MM.1S (cell line): ENCODE measurements around the gene PLCXD3.

ENCODE experiments used
- DNase-seq: peaks from one replicate; pipeline ENCODE4 v3.0.0-alpha.2; 2015
- H2AFZ ChIP-seq: fragments of 300-600 bp; sonication (generic); 2 replicates; pipeline ENCODE4 v1.6.0; 2016; ENCODE audit warnings: antibody characterized with exemption, low read length
- H3F3A ChIP-seq: fragments of 300-600 bp; sonication (generic); 2 replicates; pipeline ENCODE4 v1.6.1; 2016; ENCODE audit warnings: mild to moderate bottlenecking, antibody characterized with exemption, low read length, moderate library complexity, mixed read lengths; ENCODE audit not compliant: insufficient read depth
- H3K27ac ChIP-seq: fragments of 300-600 bp; sonication (generic); 2 replicates; pipeline ENCODE4 v1.5.1; 2016; ENCODE audit warnings: mild to moderate bottlenecking, low read length
- H3K27me3 ChIP-seq: fragments of 300-600 bp; sonication (generic); replicated peaks from 2 replicates; pipeline ENCODE4 v1.6.0; 2016; ENCODE audit warnings: low read length; ENCODE audit not compliant: insufficient read depth
- H3K36me3 ChIP-seq: fragments of 300-600 bp; sonication (generic); replicated peaks from 2 replicates; pipeline ENCODE4 v1.6.1; 2016; ENCODE audit warnings: mild to moderate bottlenecking, low read length, mixed read lengths; ENCODE audit not compliant: insufficient read depth
- H3K4me1 ChIP-seq: fragments of 300-600 bp; sonication (generic); 2 replicates; pipeline ENCODE4 v1.6.1; 2016; ENCODE audit warnings: low read length, mixed read lengths
- H3K4me2 ChIP-seq: fragments of 300-600 bp; sonication (generic); 2 replicates; pipeline ENCODE4 v1.6.0; 2016; ENCODE audit warnings: low read depth, low read length
- H3K4me3 ChIP-seq: fragments of 300-600 bp; sonication (generic); 2 replicates; pipeline ENCODE4 v1.5.1; 2016; ENCODE audit warnings: low read length, mixed read lengths
- H3K79me2 ChIP-seq: fragments of 300-600 bp; sonication (generic); 2 replicates; pipeline ENCODE4 v1.6.1; 2016; ENCODE audit warnings: mixed run types, low read length, mixed read lengths
- H3K9ac ChIP-seq: fragments of 300-600 bp; sonication (generic); 2 replicates; pipeline ENCODE4 v1.6.1; 2016; ENCODE audit warnings: low read length, mixed read lengths
- H3K9me2 ChIP-seq: fragments of 300-600 bp; sonication (generic); replicated peaks from 2 replicates; pipeline ENCODE4 v1.6.1; 2016; ENCODE audit warnings: mild to moderate bottlenecking, low read length, mixed read lengths; ENCODE audit not compliant: insufficient read depth
- H3K9me3 ChIP-seq: fragments of 300-600 bp; sonication (generic); replicated peaks from 2 replicates; pipeline ENCODE4 v1.6.1; 2016; ENCODE audit warnings: mild to moderate bottlenecking, low read length, mixed read lengths; ENCODE audit not compliant: insufficient read depth
- H4K20me1 ChIP-seq: fragments of 300-600 bp; sonication (generic); 2 replicates; pipeline ENCODE4 v1.6.1; 2016; ENCODE audit warnings: mild to moderate bottlenecking, low read length, moderate library complexity, mixed read lengths; ENCODE audit not compliant: insufficient read depth
- EZH2 ChIP-seq: fragments of 300-600 bp; sonication (generic); optimal IDR thresholded peaks from 2 replicates; pipeline ENCODE3; 2017; ENCODE audit warnings: low read depth, mild to moderate bottlenecking, antibody characterized with exemption, low read length, mixed read lengths
- EZH2phosphoT487 ChIP-seq: fragments of 300-600 bp; sonication (generic); IDR thresholded peaks from 2 replicates; pipeline ENCODE4 v1.6.1; 2018; ENCODE audit warnings: antibody characterized with exemption, low read length
- TF ChIP-seq, protein P1 (sequence below): fragments of 300-600 bp; sonication (generic); IDR thresholded peaks from 2 replicates; pipeline ENCODE4 v1.5.1; 2016; ENCODE audit warnings: antibody characterized with exemption, low read length, mixed read lengths

The PLCXD3 gene

DNA sequence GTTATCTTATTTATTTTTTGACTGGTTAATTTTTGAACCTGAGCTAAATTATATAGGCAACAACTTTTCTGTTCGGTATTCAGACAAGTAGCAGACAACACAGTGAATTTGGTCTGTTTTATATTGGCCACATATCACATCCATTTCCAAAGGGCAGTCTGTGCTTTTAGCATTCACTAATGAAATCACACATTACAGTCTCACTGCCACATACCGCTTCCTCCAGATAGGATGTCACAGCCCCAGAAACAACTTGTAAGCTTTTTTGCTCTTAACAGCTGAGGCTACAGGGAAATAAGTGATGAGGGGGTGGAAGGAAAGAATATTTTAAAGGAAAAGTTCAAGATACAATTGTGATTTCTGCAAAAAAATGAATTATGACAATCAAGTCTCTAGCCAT, 140.6 kb downstream of the PLCXD3 start:
- Histone ChIP-seq H3K27ac (no peak overlapping the region), H3K79me2 (no peaks in the 10 kb centered on the region), H4K20me1 (no peaks in the 10 kb centered on the region), H3K36me3 (no peaks in the 10 kb centered on the region), H3F3A (no peaks in the 10 kb centered on the region), H3K9me2 (no peaks in the 10 kb centered on the region), H2AFZ (no peak overlapping the region), H3K9me3 (no peaks in the 10 kb centered on the region), H3K4me3 (no peak overlapping the region), H3K4me2 (no peak overlapping the region), H3K9ac (no peak overlapping the region), H3K4me1 (no peaks in the 10 kb centered on the region), H3K27me3 (no peaks in the 10 kb centered on the region)
- DNase-seq = no peak
- TF ChIP-seq, protein P1, sequence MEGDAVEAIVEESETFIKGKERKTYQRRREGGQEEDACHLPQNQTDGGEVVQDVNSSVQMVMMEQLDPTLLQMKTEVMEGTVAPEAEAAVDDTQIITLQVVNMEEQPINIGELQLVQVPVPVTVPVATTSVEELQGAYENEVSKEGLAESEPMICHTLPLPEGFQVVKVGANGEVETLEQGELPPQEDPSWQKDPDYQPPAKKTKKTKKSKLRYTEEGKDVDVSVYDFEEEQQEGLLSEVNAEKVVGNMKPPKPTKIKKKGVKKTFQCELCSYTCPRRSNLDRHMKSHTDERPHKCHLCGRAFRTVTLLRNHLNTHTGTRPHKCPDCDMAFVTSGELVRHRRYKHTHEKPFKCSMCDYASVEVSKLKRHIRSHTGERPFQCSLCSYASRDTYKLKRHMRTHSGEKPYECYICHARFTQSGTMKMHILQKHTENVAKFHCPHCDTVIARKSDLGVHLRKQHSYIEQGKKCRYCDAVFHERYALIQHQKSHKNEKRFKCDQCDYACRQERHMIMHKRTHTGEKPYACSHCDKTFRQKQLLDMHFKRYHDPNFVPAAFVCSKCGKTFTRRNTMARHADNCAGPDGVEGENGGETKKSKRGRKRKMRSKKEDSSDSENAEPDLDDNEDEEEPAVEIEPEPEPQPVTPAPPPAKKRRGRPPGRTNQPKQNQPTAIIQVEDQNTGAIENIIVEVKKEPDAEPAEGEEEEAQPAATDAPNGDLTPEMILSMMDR = no peak
- TF ChIP-seq EZH2phosphoT487 (no peak), EZH2 (no peak)

DNA sequence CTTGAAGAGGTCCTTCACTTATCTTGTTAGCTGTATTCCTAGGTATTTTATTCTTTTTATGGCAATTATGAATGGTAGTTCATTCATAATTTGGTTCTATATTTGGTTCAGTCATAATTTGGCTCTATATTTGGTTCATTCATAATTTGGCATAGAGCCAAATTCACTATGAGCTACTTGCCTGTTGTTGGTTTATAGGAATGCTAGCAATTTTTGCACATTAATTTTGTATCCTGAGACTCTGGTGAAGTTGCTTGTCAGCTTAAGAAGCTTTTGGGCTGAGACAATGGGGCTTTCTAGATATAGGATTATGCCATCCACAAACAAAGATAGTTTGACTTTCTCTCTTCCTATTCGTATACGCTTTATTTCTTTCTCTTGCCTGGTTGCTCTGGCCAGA, 142.2 kb downstream of the PLCXD3 start:
- H3K27ac ChIP-seq = no peak overlapping the region
- H3K9ac ChIP-seq = no peak overlapping the region
- no peak for DNase-seq
- TF ChIP-seq EZH2phosphoT487 (no peak), EZH2 (no peak)
- TF ChIP-seq, protein P1 = no peak
- no peak overlapping the region for H3K4me2 ChIP-seq
- H3K36me3 ChIP-seq = no peaks in the 10 kb centered on the region
- H4K20me1 ChIP-seq = no peaks in the 10 kb centered on the region
- no peaks in the 10 kb centered on the region for H3K9me3 ChIP-seq
- no peaks in the 10 kb centered on the region for H3F3A ChIP-seq
- H3K79me2 ChIP-seq = no peaks in the 10 kb centered on the region
- no peaks in the 10 kb centered on the region for H3K9me2 ChIP-seq
- no peak overlapping the region for H3K4me3 ChIP-seq
- H2AFZ ChIP-seq = no peak overlapping the region
- no peaks in the 10 kb centered on the region for H3K27me3 ChIP-seq
- no peaks in the 10 kb centered on the region for H3K4me1 ChIP-seq

DNA sequence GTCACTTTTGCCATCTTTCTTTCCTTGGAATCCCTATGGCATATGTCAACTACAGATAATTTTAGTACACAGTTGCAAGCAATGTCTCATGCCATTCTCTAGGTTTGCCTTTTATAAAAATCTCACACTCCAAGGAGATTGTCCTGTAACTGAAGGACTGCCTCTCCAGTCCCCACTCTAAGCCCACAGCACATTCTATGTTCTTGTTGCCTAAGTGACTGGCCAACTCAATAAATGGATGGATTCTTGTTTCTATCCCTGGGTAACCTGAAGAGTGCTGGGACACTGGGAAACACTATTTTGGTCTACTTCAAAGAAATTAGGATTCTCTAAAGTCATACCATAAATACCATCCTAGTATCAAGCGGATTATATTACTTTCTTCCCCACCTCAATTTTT, 145.0 kb downstream of the PLCXD3 start:
- Histone ChIP-seq H3K79me2 (no peaks in the 10 kb centered on the region), H3F3A (no peaks in the 10 kb centered on the region), H3K4me1 (no peaks in the 10 kb centered on the region), H3K4me2 (no peak overlapping the region), H3K27me3 (no peaks in the 10 kb centered on the region), H3K4me3 (no peak overlapping the region), H3K36me3 (no peaks in the 10 kb centered on the region), H2AFZ (no peak overlapping the region), H3K9me3 (no peaks in the 10 kb centered on the region), H3K9me2 (no peaks in the 10 kb centered on the region), H3K27ac (no peak overlapping the region), H3K9ac (no peak overlapping the region), H4K20me1 (no peaks in the 10 kb centered on the region)
- no peak for DNase-seq
- TF ChIP-seq EZH2phosphoT487 (no peak), EZH2 (no peak)
- TF ChIP-seq, protein P1 = no peak
